Posterior cingulate gyrus (tissue), 11 donors: ENCODE data around the gene CCDC82.

Source experiments
- DNase-seq, 10 donors: peaks; one replicate each; pipeline versions ENCODE4 v3.0.0 to v3.0.0-alpha.2; 2020 to 2021; ENCODE audit warnings: mixed read lengths in 3 of 10
- intact Hi-C: fragments of 100-400 bp; cut with DNase I; formaldehyde crosslinking; loops from one replicate; pipeline ENCODE4 v1.15.1; 2023

Gene CCDC82

DNA sequence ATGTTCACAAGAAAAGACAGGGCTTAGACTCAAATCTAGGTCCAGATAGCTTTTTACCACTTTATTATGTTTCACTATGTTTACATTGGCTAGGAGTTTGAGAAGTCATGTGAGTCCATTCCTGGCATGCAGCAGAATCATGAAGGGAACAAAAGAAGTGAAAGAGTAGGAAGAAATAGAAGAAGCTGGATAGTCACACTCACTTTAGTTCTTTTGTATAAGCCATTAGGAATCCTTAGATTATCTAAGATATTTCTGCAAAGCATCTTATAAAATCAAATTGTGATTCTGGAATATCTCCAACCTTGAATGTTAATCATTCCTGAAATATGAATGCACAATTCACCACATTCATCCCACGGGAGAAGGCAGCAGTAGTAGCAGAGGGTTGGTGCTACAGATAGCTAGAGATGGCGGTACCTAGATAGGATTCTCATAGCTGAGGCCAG is 78.6 kb downstream of the CCDC82 start:
- DNase-seq, result no peak
- intact Hi-C loops, result no loop called here

DNA sequence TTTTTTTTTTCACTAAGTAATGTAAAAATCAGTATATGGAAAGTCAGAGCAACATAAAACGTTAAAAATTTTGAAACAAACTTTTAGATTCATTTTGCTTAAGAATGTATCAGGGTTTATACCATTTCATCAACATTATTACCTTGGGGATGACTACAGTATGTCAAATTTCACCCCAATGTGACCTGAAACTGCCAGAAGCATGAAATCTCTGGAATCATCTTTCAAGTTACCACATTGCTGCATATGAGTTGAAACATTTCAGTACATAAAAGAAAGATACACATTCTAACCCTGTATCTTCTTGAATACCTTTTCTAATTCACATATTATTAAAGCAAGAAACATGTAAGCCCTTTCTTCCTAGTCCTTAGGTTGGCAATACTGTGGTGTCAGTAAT is 79.5 kb downstream of the CCDC82 start:
- no peak for DNase-seq
- intact Hi-C loops, result no loop called here

DNA sequence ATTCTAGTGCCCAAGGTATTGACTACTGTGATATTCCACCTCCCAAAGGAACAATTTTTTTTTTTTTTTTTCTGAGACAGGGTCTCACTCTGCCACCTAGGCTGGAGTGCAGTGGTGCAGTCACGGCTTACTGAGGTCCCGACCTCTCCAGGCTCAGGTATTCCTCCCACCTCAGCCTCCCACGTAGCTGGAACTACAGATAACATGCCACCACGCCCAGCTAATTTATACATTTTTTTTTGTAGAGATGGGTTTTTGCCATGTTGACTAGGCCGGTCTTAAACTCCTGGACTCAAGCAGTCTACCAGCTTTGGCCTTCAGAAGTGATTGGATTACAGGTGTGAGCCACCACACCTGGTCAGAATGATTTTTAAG is 80.1 kb downstream of the CCDC82 start:
- no peak for DNase-seq
- intact Hi-C loops, result no loop called here

DNA sequence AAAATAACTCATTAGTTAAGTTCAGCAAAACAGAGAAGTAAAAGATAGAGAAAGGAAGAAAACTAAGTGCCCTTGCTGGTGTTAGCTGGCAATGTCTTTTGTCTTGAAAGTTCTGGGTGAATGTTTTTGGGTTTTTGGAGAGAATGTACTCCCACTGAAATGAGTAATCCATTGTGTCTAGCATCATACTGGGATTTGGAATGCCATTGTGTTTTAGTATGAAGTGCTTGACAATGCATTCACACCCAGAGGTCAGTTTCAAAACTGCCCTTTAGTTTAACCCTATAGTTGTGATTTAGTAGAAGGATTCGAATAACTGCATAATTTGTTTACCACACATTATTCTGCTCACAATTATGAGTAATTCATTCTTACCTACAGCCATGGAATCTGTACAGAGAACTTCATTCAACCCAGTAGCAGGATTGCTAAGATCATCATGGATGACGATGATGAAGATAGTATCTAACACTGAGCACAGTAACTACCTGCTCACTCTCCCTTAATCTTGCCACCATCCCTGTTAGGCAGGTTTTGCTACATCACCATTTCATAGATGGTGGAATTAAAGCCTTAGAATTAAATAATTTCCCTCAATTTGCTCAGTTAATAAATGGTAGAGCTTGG is 80.6 kb downstream of the CCDC82 start:
- no peak for DNase-seq
- intact Hi-C loops, result no loop called here

DNA sequence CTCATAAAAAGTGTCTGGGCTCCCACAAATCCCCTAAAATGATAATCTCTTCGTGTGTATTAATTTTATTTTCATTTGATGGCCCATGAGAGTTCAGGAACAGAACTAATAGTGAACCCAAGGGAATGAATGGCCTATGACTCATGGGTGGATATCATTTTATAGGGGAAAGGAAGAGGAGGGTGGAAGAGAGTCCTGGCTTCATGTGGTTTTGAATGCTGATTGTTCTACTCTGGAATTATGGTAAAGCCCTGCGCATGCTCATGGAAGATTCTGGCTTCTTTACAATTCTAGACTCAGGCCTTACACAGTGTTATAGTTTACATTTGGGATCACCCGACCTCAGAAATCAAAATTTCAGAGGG is 82.0 kb downstream of the CCDC82 start:
- intact Hi-C loops, result no loop called here
- DNase-seq, result no peak

DNA sequence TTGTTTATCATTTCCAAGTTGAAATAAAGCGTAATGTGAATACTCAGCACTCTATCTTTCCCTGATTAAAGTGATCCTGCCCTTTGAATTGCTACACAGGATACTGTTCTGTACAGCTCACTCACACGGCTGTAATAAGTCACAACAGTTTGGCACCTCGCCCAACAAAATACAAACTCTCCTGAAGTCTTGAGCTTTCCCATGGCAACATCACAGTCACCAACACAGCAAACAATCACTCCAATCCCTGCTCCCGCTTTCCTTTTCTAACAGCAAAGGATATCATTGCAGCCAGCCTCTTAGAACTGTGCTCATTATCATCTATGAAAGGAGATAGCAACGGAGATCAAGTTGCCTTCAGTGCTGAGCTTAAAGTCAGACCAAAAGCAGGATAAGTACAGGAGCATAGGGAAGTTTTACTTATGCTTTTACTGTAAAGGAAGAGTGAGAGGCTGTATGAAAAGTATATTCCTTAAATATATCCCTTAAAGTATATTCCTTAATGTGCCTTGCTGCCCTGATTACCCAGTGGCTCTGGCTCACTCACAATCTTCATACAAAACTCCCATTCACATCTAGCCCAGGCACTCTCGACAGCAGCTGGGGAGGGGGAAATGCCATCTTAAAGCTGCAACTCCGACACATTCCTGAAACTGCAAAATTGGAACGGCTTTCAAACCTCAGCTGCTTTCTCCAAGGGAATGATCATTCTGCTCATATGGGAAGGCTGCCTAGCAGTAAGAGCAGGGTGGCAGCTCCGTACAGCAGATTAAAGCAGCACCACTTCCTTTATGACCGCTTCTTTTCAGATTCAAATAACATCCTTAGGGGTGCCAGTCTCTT is 82.6 kb downstream of the CCDC82 start:
- intact Hi-C loops, result no loop called here
- DNase-seq, result peak in 5 of 10 donors; percentile 9 to 85 (median 20)

DNA sequence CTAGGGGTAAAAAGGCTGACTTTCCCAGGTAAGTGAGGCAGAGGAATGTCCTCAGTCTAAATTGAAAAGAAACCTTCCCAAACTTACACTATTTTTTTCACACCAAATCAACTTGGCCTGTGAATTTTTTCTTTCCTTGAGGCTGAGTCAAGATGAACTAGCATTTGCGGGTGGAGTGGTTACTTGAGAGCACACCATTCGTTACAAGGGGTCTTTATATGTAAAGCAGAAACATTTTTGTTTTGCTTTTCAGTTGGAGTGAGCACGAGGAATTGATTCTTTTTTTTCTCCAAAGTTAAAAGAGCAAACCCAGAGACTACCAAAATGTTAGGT is 83.1 kb downstream of the CCDC82 start:
- intact Hi-C loops, result no loop called here

DNA sequence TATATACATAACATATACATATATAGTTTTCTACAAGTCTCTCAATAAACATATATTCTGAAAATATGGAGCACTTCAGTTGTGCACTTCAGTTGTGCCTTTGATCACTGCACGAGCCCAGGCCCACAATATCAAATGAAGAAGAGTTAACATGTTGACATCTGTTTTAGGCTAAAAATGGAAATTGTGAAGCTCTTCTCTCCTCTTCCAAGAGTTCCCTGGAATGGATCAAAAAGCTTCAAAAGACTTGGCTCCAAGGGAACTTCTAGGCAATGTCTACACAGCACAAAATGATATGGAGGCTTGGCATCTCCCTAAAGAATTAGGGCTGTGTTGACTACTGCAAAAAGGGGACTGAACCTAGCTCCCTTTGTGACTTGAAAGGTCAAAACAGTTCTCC is 83.6 kb downstream of the CCDC82 start:
- no peak for DNase-seq
- intact Hi-C loops, result no loop called here

More for the DNA sequence above, 83.1 kb downstream of the CCDC82 start:
- no peak for DNase-seq

DNA sequence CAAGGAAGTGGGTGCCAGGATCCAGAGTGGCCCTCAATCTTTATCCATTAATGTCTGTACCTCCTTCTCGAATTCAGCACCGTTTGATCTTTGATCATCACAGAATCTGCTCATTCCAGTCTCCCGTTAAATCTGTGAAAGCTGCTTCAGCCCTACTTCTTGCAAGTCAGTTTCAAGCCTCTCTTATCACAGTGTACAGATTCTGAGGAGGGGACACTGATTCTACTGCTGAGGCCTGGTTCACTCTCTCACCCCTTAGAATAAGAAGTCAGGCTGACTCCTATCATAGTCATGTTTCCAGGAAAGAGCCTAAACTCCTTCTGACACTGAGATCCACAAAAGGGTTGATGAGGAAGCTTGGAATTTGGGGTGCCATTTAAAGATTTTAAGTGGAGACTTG is 85.7 kb downstream of the CCDC82 start:
- intact Hi-C loops, result no loop called here
- DNase-seq, result no peak

DNA sequence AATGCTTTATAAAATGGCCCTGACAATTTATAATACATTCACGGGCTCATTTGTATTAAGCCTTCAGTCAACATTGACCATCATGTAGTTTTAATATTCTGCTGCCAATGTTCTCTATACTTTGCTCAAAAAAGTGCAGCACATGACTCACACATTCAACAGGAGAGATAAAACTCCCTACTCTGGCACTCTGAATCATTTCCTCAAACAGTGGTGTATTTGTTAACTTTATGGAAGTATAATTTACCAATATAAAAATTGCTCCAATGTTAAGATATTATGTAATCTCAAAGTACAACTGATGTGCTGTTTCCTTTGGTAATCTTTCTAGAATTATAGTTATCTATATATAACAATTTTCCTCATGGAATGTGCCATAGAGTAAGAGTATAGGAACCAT is 86.6 kb downstream of the CCDC82 start:
- no peak for DNase-seq
- intact Hi-C loops, result no loop called here
